Liver (tissue), 9 donors: ENCODE measurements around the gene TTC28. TPM values are rescaled to one million over a fixed set of nuclear protein-coding genes. Genes with fewer than 3 reads are reported as not detected.

Source experiments
- DNase-seq: peaks from one replicate; pipeline ENCODE4 v3.0.0-alpha.2; 2017; ENCODE audit warnings: low spot score
- H3K27ac ChIP-seq, 2 donors: one replicate each; pipeline ENCODE4 v1.7.0; 2013; ENCODE audit warnings: inconsistent platforms in 2 of 2, low read length in 2 of 2, control low read depth in 1 of 2, low read depth in 1 of 2, mild to moderate bottlenecking in 1 of 2
- H3K27me3 ChIP-seq, 4 donors: one replicate each; pipeline versions ENCODE4 v1.6.1 to v1.7.0; 2013; ENCODE audit warnings: low read length in 3 of 4, inconsistent platforms in 1 of 4, mild to moderate bottlenecking in 1 of 4, moderate library complexity in 1 of 4; ENCODE audit not compliant: control insufficient read depth in 4 of 4, insufficient read depth in 4 of 4
- H3K36me3 ChIP-seq, 4 donors: one replicate each; pipeline versions ENCODE4 v1.6.1 to v1.7.0; 2013; ENCODE audit warnings: low read length in 3 of 4, mild to moderate bottlenecking in 3 of 4, low read depth in 1 of 4, moderate library complexity in 1 of 4; ENCODE audit not compliant: control insufficient read depth in 4 of 4, insufficient read depth in 3 of 4
- H3K4me1 ChIP-seq, 4 donors: one replicate each; pipeline versions ENCODE4 v1.6.1 to v1.7.0; 2013; ENCODE audit warnings: low read length in 3 of 4, mild to moderate bottlenecking in 3 of 4, moderate library complexity in 1 of 4; ENCODE audit not compliant: control insufficient read depth in 4 of 4, insufficient read depth in 4 of 4
- H3K4me3 ChIP-seq, 3 donors: one replicate each; pipeline versions ENCODE4 v1.6.1 to v1.7.0; 2013; ENCODE audit warnings: low read length in 3 of 3, control low read depth in 1 of 3, low read depth in 1 of 3, mild to moderate bottlenecking in 1 of 3
- H3K9ac ChIP-seq, 2 donors: one replicate each; pipeline ENCODE4 v1.7.0; 2013; ENCODE audit warnings: low read length in 2 of 2, mild to moderate bottlenecking in 2 of 2, moderate library complexity in 2 of 2, control low read depth in 1 of 2, low read depth in 1 of 2
- H3K9me3 ChIP-seq, 4 donors: one replicate each; pipeline versions ENCODE4 v1.6.1 to v1.7.0; 2013; ENCODE audit warnings: low read length in 3 of 4; ENCODE audit not compliant: control insufficient read depth in 4 of 4
- ATF3 ChIP-seq: IDR thresholded peaks from 2 replicates; pipeline ENCODE4 v1.6.1; 2016; ENCODE audit warnings: antibody characterized with exemption
- CTCF ChIP-seq: fragments of 150-350 bp; IDR thresholded peaks from 2 replicates; pipeline ENCODE4 v1.5.1; 2017; ENCODE audit warnings: improper control_type of control experiment, low read depth, low read length; ENCODE audit not compliant: missing input control
- EGR1 ChIP-seq, 2 donors: IDR thresholded peaks; 2 replicates each; pipeline ENCODE4 v1.6.1; 2016 to 2018; ENCODE audit warnings: antibody characterized with exemption in 2 of 2, low read depth in 2 of 2
- FOXA1 ChIP-seq: IDR thresholded peaks from 2 replicates; pipeline ENCODE4 v1.6.1; 2016; ENCODE audit warnings: antibody characterized with exemption
- FOXA2 ChIP-seq: IDR thresholded peaks from 2 replicates; pipeline ENCODE4 v1.6.1; 2016; ENCODE audit warnings: antibody characterized with exemption
- GABPA ChIP-seq, 2 donors: IDR thresholded peaks in 1 of 2; conservative IDR thresholded peaks in 1 of 2; 2 replicates each; pipeline ENCODE4 v1.6.1; 2016; ENCODE audit warnings: antibody characterized with exemption in 2 of 2, mild to moderate bottlenecking in 1 of 2, moderate library complexity in 1 of 2
- HNF4A ChIP-seq, 2 donors: conservative IDR thresholded peaks; 2 replicates each; pipeline ENCODE4 v1.6.1; 2016; ENCODE audit warnings: antibody characterized with exemption in 2 of 2, mild to moderate bottlenecking in 2 of 2
- HNF4G ChIP-seq: IDR thresholded peaks from 2 replicates; pipeline ENCODE4 v1.6.1; 2016; ENCODE audit warnings: antibody characterized with exemption
- JUND ChIP-seq, 2 donors: IDR thresholded peaks; 2 replicates each; pipeline ENCODE4 v1.6.1; 2016; ENCODE audit warnings: antibody characterized with exemption in 2 of 2
- NR2F2 ChIP-seq: IDR thresholded peaks from 2 replicates; pipeline ENCODE4 v1.6.1; 2016; ENCODE audit warnings: antibody characterized with exemption
- RAD21 ChIP-seq, 2 donors: IDR thresholded peaks; 2 replicates each; pipeline ENCODE4 v1.6.1; 2016; ENCODE audit warnings: antibody characterized with exemption in 2 of 2, mild to moderate bottlenecking in 2 of 2
- RXRA ChIP-seq, 2 donors: IDR thresholded peaks; 2 replicates each; pipeline ENCODE4 v1.6.1; 2017 to 2018; ENCODE audit warnings: antibody characterized with exemption in 2 of 2, mild to moderate bottlenecking in 1 of 2
- SP1 ChIP-seq: IDR thresholded peaks from 2 replicates; pipeline ENCODE4 v1.6.1; 2018; ENCODE audit warnings: antibody characterized with exemption, mild to moderate bottlenecking
- TAF1 ChIP-seq: conservative IDR thresholded peaks from 2 replicates; pipeline ENCODE4 v1.6.1; 2016; ENCODE audit warnings: antibody characterized with exemption, mild to moderate bottlenecking
- YY1 ChIP-seq: IDR thresholded peaks from 2 replicates; pipeline ENCODE4 v1.6.1; 2016; ENCODE audit warnings: antibody characterized with exemption, mild to moderate bottlenecking
- ZBTB33 ChIP-seq: IDR thresholded peaks from 2 replicates; pipeline ENCODE4 v1.6.1; 2016; ENCODE audit warnings: antibody characterized with exemption
- WGBS: extraction: QIAGEN DNeasy Blood & Tissue Kit; methylation state at CpG from one replicate; pipeline ENCODE4 v1.1.7; 2013; 5-methylcytosine and 5-hydroxymethylcytosine counted together
- polyA plus RNA-seq, 2 donors: library from polyadenylated mRNA; stranded (reverse) in 1 of 2; unstranded in 1 of 2; fragments of 200-250 nt in 1 of 2; fragments of >200 nt in 1 of 2; fragmentation: Nextera tagmentation in 1 of 2; extraction: Ambion mirVana in 1 of 2; gene quantifications; one replicate each; pipeline versions ENCODE4 v1.2.1 to v1.2.3, GENCODE V29; 2013 to 2015
- total RNA-seq, 2 donors: library from RNA; depleted of rRNA; stranded (reverse); fragments of >200 nt; gene quantifications; one replicate each; pipeline ENCODE4 v1.2.3, GENCODE V29; 2014
- TF ChIP-seq, protein P1 (sequence below): IDR thresholded peaks from 2 replicates; pipeline ENCODE4 v1.6.1; 2016; ENCODE audit warnings: antibody characterized with exemption, mild to moderate bottlenecking
- TF ChIP-seq, protein P2 (sequence below): IDR thresholded peaks from 2 replicates; pipeline ENCODE4 v1.6.1; 2016; ENCODE audit warnings: antibody characterized with exemption
- donor health status: healthy.
- donor health status: healthy.
- donor health status: healthy.
- donor health status: healthy.
- donor health status: healthy.

The TTC28 gene
- total and polyA plus RNA-seq, 4 donors = 4.2 to 19.4 (median 5.9) TPM

DNA sequence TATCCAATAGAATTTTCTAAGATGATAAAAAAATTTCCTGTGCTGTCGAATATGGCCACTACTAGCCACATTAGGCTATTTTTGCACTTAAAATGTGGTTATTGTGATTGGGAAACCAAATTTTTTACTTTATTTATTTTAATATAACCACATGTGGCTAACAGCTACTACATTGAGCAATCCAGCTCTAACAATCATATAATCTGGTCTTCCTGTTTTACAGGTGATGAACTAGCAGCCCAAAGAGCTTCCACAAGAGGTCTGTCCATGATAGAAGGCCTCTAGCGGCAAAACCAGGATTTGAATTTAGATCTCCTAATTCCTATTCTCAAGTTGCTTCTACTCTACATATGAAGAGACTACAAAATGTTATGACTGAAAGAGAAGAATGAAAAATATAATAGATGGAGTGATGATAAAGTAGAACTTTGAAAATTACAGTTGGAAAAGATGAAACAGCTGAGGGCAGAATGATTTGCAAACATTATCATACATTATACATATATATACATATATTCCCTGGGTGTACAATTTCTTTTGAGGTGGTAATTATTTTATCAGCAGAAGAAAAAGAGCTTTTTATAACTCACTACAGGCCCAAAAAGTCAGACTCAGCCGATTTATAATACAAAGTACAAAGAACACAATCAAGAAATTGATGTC, 397.1 kb downstream of the TTC28 start:
- peaks cover 0 to 4% (median 0%) of the 10 kb centered on the region in 4 donors for H3K4me1 ChIP-seq
- no peak overlapping the region for H3K4me3 ChIP-seq
- no peak overlapping the region for H3K9ac ChIP-seq
- 71% methylated on average over 3 of the region's 3 CpGs for WGBS
- H3K36me3 ChIP-seq = no peaks in the 10 kb centered on the region
- H3K27me3 ChIP-seq = no peaks in the 10 kb centered on the region
- H3K9me3 ChIP-seq = no peaks in the 10 kb centered on the region
- TF ChIP-seq HNF4G (no peak), TAF1 (no peak), ZBTB33 (no peak), SP1 (no peak), HNF4A (conservative IDR thresholded peaks at IDR 0.05) (no peak), ATF3 (no peak), CTCF (no peak), NR2F2 (no peak), RAD21 (IDR thresholded peaks at IDR 0.05) (no peak), FOXA1 (no peak), GABPA (IDR thresholded peaks at IDR 0.05 in 1 of 2, conservative IDR thresholded peaks at IDR 0.05 in 1 of 2) (no peak), RXRA (IDR thresholded peaks at IDR 0.05) (no peak), YY1 (no peak), FOXA2 (no peak), JUND (IDR thresholded peaks at IDR 0.05) (no peak), EGR1 (IDR thresholded peaks at IDR 0.05; ENCODE audit: low read depth in 2 of 2) (no peak)
- TF ChIP-seq, protein P1, sequence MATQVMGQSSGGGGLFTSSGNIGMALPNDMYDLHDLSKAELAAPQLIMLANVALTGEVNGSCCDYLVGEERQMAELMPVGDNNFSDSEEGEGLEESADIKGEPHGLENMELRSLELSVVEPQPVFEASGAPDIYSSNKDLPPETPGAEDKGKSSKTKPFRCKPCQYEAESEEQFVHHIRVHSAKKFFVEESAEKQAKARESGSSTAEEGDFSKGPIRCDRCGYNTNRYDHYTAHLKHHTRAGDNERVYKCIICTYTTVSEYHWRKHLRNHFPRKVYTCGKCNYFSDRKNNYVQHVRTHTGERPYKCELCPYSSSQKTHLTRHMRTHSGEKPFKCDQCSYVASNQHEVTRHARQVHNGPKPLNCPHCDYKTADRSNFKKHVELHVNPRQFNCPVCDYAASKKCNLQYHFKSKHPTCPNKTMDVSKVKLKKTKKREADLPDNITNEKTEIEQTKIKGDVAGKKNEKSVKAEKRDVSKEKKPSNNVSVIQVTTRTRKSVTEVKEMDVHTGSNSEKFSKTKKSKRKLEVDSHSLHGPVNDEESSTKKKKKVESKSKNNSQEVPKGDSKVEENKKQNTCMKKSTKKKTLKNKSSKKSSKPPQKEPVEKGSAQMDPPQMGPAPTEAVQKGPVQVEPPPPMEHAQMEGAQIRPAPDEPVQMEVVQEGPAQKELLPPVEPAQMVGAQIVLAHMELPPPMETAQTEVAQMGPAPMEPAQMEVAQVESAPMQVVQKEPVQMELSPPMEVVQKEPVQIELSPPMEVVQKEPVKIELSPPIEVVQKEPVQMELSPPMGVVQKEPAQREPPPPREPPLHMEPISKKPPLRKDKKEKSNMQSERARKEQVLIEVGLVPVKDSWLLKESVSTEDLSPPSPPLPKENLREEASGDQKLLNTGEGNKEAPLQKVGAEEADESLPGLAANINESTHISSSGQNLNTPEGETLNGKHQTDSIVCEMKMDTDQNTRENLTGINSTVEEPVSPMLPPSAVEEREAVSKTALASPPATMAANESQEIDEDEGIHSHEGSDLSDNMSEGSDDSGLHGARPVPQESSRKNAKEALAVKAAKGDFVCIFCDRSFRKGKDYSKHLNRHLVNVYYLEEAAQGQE = no peak
- TF ChIP-seq, protein P2, sequence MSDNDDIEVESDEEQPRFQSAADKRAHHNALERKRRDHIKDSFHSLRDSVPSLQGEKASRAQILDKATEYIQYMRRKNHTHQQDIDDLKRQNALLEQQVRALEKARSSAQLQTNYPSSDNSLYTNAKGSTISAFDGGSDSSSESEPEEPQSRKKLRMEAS = no peak
- no peak overlapping the region for H3K27ac ChIP-seq
- no peak for DNase-seq
